Activated naive CD8-positive, alpha-beta T cell (primary cell): ENCODE measurements around the gene ZNF850.
A peak's percentile ranks its signal among the peaks of the same experiment; 100 is the strongest.

ENCODE experiments used
- H3K27ac Mint-ChIP-seq: one replicate; pipeline ENCODE4 v1.8.0; 2021; ENCODE audit warnings: mixed read lengths
- H3K27me3 Mint-ChIP-seq: one replicate; pipeline ENCODE4 v1.8.0; 2021; ENCODE audit warnings: mixed read lengths
- H3K36me3 Mint-ChIP-seq: one replicate; pipeline ENCODE4 v1.8.0; 2021; ENCODE audit warnings: mixed read lengths
- H3K4me1 Mint-ChIP-seq: one replicate; pipeline ENCODE4 v1.8.0; 2021; ENCODE audit warnings: low read depth, mixed read lengths
- H3K4me3 Mint-ChIP-seq: one replicate; pipeline ENCODE4 v1.8.0; 2021; ENCODE audit warnings: mild to moderate bottlenecking, mixed read lengths
- H3K9me3 Mint-ChIP-seq: one replicate; pipeline ENCODE4 v1.8.0; 2021; ENCODE audit warnings: low read depth, mixed read lengths

Gene ZNF850

GRCh38 chr19:36672368-36672767 lies 100.2 kb downstream of the ZNF850 start:
- peaks cover 44% of the 10 kb centered on the region for H3K36me3 Mint-ChIP-seq

GRCh38 chr19:36668646-36669045 lies 104.0 kb downstream of the ZNF850 start:
- Mint-ChIP-seq H3K9me3 (peaks cover 31% of the 10 kb centered on the region), H3K4me3 (peak overlapping the region; percentile 53), H3K4me1 (peaks cover 35% of the 10 kb centered on the region), H3K27me3 (no peaks in the 10 kb centered on the region), H3K27ac (no peak overlapping the region), H3K36me3 (peaks cover 60% of the 10 kb centered on the region)

More at GRCh38 chr19:36672368-36672767, 100.2 kb downstream of the ZNF850 start:
- Mint-ChIP-seq H3K4me1 (peaks cover 15% of the 10 kb centered on the region), H3K27ac (no peak overlapping the region), H3K27me3 (no peaks in the 10 kb centered on the region), H3K9me3 (peaks cover 24% of the 10 kb centered on the region), H3K4me3 (no peak overlapping the region)

GRCh38 chr19:36665832-36666231 lies 106.8 kb downstream of the ZNF850 start:
- Mint-ChIP-seq H3K36me3 (peaks cover 51% of the 10 kb centered on the region), H3K27ac (peak overlapping the region; percentile 95), H3K4me3 (peak overlapping the region; percentile 100), H3K27me3 (no peaks in the 10 kb centered on the region), H3K9me3 (peaks cover 31% of the 10 kb centered on the region), H3K4me1 (peaks cover 35% of the 10 kb centered on the region)
